GM21529 (cell line): ENCODE results near the gene ABHD16B.

Source experiments
- ATAC-seq: cut with Tn5 transposase; IDR thresholded peaks from one replicate; pipeline ENCODE4 v1.9.1; 2021; ENCODE audit not compliant: unreplicated experiment

The ABHD16B gene

DNA sequence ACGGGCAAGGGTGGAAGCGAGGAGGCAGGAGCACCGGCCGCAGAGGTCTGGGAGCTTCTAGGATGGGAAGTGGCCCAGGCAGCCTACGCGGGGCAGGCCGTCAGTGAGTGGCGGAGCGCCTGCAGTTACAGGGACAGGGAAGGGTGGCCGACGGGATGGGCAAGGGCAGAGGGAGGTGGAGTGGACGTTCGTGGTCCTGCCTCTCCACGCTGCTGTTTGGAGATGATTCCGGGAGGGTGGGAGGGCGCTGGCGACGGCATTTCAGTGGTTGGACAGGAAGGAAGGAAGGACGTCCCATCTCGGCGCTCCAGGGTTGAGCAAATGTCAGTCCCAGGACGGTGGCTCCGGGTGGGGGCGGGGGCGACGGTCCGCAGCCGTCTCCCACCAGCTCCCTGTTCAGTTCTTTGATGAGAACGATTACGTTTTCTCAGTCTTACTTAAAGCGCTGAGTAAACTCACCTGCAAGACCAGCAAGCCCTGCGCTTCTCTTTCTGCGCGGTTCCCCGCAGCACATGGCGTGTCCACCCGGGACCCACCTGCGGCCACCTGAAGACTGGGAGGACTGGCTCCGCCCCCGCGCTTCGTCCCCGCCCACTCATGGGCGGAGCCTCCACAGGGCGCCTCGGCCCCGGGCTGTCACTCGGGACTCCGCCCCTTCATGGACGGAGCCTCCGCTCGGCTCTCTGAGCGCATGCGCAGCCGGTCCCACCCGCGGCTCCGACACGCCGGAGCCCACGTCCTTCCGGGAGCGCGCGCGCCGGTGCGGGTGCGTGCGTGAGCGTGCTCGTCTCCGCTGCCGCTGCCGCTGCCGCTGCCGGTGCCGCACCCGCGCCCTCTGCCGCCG lies 33.3 kb downstream of the ABHD16B start, which contains the start of gene DNAJC5:
Gene DNAJC5 (plus strand): TSS at position 769 of the 844 bp plus-strand sequence. CDS start 33,220 bp downstream, outside the sequence.
- peak; percentile 72 for ATAC-seq

DNA sequence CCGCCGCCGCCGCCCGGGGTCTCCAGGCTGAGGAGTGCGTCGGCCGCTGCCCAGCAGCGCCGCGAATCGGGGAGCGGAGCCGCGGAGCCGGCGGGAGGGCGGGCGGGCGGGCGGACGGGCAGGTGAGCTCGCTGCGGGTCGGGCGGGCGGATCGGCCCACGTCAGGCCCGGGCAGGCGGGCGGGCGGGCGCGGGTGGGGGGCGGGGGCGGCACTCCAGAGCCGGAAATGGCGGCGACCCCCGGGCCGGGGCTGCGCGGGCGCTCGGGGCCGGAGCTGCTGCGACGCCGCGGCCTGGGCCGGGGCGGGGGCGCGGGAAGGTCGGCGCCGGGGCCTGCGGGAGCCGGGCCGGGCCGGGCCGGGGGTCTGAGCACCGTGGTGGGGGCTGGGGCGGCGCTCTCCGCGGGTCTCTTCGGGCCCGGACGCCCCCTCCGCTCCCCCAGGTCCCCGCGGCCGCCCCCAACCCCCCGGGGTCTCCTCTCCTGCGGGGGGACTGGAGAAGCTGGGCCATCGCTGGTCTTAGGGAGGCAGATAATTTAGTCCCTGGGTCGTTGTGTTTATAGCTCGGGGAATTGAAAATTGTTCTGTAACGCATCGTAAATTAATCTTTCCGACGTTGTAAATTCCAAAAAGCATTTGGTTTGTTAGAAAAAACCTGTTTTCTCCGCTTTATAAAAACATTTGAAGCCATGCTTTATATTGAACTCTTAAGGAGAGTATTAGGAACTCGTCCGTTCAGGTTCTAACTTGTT lies 34.1 kb downstream of the ABHD16B start:
- ATAC-seq, result peak; percentile 6

DNA sequence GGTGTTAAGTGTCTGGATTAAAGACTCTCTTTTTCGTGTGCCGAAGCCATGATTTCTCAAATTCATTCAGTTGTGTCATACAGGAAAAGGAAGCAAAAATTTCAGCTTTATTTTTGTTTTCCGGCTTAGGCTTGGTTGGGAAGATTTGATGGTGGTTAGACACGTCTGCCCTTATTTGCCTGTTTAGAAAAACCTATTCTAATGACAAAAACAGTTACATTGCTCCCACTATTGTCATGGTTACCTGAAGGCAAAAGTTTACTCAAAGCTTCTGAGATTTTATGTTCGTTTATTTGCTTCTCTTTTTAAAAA lies 34.6 kb downstream of the ABHD16B start:
- ATAC-seq, result no peak

DNA sequence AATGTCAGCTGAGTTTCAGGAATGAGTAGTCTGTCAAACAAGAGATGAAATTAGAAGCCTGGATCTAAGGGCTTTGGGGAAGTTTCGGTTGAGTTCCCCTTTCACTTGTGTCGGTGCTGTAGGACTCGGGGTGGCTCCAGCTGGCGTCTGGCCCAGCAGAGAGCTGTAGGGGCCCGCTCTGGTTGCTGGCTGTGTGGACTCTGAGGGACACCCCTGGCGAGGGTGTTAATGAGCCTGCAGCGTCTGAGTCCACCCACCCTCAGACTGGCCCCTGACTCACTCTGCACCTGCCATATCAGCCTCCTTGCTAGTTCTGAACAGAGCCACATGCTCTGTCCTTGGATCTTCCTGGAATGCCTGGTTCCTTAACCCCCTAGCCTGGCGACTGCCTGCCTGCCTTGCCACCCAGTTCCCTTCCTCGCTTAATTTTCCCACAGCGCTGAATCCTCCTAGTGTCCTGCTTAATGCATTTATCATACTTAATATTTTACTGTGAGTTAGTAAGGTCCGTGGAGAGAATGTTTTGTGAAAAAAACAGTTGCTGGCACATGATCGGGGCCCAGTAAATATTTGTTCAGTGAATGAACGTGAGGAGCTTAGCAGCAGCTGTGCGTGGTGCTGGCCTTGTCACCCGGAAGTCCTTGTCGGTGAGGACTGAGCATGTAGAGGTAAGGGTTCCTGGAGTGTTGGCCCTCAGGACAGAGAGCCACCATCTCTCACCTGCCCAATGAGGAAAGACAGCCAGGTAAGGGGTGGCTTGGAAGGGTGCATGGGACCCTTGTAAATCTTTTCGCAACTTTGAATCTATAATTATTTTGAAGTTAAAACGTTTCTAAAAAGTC lies 35.2 kb downstream of the ABHD16B start:
- no peak for ATAC-seq

DNA sequence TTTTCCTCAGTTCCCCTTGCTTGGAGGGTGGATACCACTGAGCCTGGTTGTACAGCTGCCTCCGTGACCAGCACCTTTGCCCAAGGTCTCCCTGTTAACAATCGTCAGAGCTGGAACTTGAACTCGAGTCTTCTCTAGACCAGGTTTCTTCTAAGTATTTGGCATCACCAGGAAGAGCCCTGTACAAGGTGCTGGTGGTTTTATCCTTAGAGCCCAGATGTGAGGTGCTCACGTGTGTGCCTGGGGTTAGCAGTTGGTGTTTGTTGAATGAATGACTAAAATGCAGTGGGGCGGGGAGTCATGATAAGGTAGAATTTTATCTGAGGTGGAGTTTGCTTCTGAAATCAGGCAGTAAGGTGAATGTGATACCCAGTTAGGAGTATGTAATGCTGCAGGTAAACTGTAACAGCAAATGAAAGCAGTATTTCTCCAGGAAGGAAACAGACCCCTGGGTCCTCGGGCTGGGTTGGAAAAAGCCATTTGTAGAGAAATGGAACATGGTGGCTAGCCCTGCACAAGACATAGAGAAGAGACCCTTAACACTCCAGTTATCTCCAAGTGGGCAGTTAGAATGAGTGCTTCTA lies 36.8 kb downstream of the ABHD16B start:
- no peak for ATAC-seq

DNA sequence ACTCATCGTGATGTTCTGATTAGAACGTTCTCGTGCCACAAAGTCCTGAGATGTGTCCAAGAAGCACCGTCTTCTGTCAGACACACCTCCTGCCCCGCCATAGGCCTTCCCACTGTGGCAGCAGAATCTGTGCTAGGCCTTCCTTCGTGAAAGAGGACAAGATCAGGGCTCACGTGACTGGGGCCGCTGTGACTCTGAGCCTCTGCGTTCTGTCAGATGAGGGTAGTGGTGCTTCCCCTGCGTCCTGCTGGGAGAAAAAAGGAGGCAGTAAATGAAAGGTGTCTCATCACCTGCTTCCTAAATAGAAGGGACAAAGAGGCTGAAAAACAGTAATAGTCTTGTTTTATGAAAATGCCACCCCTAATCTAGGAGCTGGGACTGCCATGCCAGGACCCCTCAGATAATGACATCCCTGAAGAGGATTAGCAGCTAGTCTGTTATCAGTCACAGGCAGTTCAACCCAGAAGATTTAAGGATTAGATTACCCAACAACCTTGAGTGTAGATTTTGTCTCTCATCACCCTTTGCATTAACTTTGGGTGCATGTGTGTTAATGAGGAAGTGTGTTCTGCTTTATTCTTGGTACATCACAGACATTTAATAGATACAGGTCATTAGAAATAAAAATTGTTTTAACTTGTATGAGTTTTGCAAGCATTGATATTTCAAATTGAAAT lies 37.7 kb downstream of the ABHD16B start:
- ATAC-seq, result no peak

DNA sequence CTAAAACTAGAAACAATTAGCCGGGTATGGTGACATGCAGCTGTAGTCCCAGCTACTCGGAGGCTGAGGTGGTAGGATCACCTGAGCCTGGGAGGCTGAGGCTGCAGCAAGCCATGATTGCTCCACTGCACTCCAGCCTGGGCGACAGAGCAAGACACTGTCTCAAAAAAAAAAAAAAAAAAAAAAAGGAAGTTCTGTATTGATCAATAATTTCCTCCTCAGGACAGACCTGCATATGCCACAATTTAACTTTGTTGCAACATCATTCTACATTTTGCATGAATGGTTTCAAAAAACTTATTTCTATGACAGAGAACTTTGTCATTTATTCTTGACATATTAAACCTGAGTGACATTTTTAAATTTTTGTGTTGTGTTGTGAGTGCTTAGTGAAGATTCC lies 39.1 kb downstream of the ABHD16B start:
- ATAC-seq, result no peak

DNA sequence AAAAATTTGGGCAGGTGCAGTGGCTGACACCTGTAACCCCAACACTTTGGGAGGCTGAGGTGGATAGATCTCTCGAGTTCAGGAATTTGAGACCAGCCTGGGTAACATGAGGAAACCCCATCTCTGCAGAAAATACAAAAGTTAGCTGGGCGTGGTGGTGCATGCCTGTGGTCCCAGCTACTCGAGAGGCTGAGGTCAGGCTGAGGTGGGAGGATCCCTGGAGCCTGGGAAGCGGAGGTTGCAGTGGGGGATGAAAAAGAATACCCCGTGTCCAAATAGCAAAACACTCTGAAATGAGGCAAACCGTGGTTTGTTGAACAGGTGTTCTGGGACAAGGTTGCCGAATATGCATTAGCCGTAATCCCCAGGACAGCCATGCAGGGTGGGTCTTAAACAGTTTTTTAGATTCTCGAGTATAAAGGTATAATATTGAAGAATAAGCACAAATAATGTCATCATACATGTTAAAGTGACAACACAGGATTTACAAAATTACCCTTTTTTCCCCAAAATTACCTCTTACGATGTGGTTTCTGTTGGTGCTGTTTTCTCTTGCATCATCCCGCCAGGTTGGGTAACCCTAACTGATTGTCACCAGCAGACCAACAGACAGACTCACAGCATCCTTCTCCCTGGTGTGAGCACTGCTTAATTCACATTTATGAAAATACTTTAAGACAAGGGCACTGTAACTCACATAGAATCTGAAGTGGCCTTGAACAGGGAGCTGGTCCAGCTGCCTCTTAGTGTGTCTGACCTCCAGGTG lies 42.7 kb downstream of the ABHD16B start:
- ATAC-seq, result no peak

DNA sequence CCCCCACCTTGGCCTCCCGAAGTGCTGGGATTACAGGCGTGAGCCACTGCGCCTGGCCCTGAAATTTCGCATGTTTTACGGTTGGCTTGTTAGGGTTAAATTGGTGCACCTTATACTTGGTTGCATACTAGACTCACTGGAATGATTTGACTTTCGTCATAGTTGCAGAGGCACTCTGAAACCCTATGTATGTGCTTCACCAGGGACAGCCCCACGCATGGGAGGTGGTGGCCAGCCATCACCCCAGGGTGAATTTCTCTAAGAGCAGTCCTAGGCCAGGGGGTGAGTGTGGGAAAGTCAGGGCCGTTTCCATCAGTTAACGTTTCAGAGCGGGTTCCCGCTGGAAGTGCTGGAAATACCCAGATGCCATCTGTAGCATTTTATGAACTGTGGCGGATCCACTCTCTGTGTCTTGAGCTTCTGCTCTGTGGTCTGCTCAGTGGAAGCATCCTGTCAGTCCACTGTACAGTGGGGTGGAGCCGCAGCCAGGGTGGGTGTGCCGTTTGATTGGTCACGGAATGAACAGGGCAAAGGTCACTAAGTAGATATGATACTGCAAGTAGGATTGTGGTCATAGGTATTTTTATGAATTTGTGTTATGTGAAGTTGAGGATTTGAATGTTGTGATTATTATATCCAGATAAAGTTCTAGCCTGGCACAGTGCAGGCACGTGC lies 46.8 kb downstream of the ABHD16B start:
- no peak for ATAC-seq

DNA sequence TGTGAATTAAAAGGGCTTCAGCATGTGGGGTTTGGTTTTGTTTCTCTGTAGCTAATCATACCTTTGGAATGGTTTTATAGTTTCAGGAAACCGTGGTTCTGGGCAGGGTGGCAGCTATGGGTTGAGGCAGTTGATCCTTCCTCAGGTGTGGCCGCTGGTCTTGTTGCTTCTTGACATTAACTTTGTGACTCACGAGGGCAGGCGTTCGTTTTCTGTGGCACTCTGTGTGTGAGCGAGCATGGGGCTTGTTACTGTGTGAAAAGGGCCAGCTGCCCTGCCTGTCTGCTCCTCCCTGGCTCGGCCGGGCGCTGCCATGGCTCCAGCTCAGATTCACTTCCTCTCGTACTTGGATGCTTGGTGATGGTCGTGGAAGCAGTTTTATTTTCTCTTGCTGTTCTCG lies 49.9 kb downstream of the ABHD16B start:
- ATAC-seq, result no peak
